Measurements from ENCODE around the gene CPED1.

DNA sequence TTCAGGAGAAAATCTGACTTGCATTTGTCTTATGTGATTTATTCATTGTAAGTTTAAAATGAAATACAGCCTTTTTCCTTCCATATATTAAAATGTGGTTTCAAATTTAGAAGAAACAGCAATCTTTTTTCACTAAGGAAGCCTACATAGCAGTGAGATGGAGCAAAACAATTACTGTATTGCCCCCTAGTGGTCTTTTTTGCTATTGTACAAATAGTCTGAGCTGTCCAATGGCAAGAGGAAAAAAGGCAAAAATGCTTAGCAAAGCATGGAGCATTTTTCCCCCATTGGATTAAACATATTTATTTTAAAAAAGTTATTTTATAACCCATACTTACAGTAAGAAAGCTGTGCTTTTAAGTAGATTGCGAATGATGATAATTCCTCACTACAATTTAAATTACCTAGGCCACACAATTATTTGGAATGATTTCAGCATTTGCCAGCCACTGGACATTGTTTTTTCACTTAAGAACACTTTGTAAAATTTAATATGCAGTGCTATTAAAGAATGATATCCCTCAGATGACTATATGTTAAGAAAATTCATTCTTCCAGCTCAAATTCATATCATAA is 119.5 kb downstream of the CPED1 start:
- TF ChIP-seq ZNF211 (tag by site-specific recombination; IDR thresholded peaks at IDR 0.05; ENCODE audit: low read depth): no peak
- TF ChIP-seq, protein P1, sequence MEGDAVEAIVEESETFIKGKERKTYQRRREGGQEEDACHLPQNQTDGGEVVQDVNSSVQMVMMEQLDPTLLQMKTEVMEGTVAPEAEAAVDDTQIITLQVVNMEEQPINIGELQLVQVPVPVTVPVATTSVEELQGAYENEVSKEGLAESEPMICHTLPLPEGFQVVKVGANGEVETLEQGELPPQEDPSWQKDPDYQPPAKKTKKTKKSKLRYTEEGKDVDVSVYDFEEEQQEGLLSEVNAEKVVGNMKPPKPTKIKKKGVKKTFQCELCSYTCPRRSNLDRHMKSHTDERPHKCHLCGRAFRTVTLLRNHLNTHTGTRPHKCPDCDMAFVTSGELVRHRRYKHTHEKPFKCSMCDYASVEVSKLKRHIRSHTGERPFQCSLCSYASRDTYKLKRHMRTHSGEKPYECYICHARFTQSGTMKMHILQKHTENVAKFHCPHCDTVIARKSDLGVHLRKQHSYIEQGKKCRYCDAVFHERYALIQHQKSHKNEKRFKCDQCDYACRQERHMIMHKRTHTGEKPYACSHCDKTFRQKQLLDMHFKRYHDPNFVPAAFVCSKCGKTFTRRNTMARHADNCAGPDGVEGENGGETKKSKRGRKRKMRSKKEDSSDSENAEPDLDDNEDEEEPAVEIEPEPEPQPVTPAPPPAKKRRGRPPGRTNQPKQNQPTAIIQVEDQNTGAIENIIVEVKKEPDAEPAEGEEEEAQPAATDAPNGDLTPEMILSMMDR (tag by site-specific recombination; IDR thresholded peaks at IDR 0.05): no peak
- no peak for TF ChIP-seq ZNF138 (tag by site-specific recombination; IDR thresholded peaks at IDR 0.05; ENCODE audit: borderline replicate concordance)
- TF ChIP-seq ZNF692 (tag by site-specific recombination; IDR thresholded peaks at IDR 0.05): no peak
- no peak for TF ChIP-seq ZNF184 (tag by site-specific recombination; IDR thresholded peaks at IDR 0.05)
- no peak for TF ChIP-seq ZNF513 (tag by site-specific recombination; IDR thresholded peaks at IDR 0.05)
- TF ChIP-seq ZNF768 (tag by site-specific recombination; IDR thresholded peaks at IDR 0.05): no peak
- 0 out of 2 replicates have a peak, but pooled peaks have one; percentile 31 for TF ChIP-seq ZNF660 (tag by site-specific recombination; IDR thresholded peaks at IDR 0.05)
